K562 (cell line): ENCODE measurements around the gene ADSS1.

Source experiments
- BRF1 ChIP-seq: IDR thresholded peaks from 3 replicates; pipeline ENCODE4 v1.6.1; 2011; ENCODE audit warnings: borderline replicate concordance, mild to moderate bottlenecking; ENCODE audit not compliant: insufficient read length; ENCODE audit errors: extremely low read depth
- EP300 ChIP-seq: IDR thresholded peaks from 2 replicates; pipeline ENCODE4 v1.6.1; 2012; ENCODE audit warnings: low read length, improper control_type of control experiment
- FOXJ3 ChIP-seq: sonication (generic); formaldehyde crosslinking; IDR thresholded peaks from 2 replicates; pipeline ENCODE4 v1.4.0; 2020; ENCODE audit warnings: mild to moderate bottlenecking, missing genetic modification reagents
- FOXK2 ChIP-seq, 2 experiments: fragments of 450-650 bp; IDR thresholded peaks in 1 of 2; conservative IDR thresholded peaks in 1 of 2; 2 replicates each; pipeline ENCODE4 v1.6.1; 2016; ENCODE audit warnings: low read depth in 2 of 2, mild to moderate bottlenecking in 1 of 2
- FOXM1 ChIP-seq, 2 experiments: fragments of 450-650 bp in 1 of 2; sonication (generic) in 1 of 2; formaldehyde crosslinking in 1 of 2; IDR thresholded peaks; 2 replicates each; pipeline versions ENCODE4 v1.6.1 to v1.9.0; 2017 to 2022; ENCODE audit warnings: low read depth in 2 of 2, mild to moderate bottlenecking in 2 of 2, missing genetic modification reagents in 1 of 2, moderate library complexity in 1 of 2
- HMG20B ChIP-seq: fragments of 250-450 bp; sonication (Bioruptor Pico); IDR thresholded peaks from 2 replicates; pipeline ENCODE4 v1.5.0; 2021; ENCODE audit warnings: mild to moderate bottlenecking
- MAZ ChIP-seq, 2 experiments: fragments of 450-650 bp in 1 of 2; sonication (generic) in 1 of 2; formaldehyde crosslinking; IDR thresholded peaks in 1 of 2; conservative IDR thresholded peaks in 1 of 2; 2 replicates each; pipeline versions ENCODE4 v1.4.0 to v1.5.0; 2020; ENCODE audit warnings: mild to moderate bottlenecking in 1 of 2, missing genetic modification reagents in 1 of 2
- NR2C1 ChIP-seq, 2 experiments: fragments of 450-650 bp; IDR thresholded peaks; 2 replicates each; pipeline ENCODE4 v1.6.1; 2017; ENCODE audit warnings: mild to moderate bottlenecking in 2 of 2, antibody characterized with exemption in 1 of 2, inconsistent platforms in 1 of 2, missing compliant biosample characterization in 1 of 2, missing genetic modification characterization in 1 of 2
- SIN3B ChIP-seq: fragments of 450-650 bp; IDR thresholded peaks from 2 replicates; pipeline ENCODE4 v1.6.1; 2017; ENCODE audit warnings: low read depth, mild to moderate bottlenecking, moderate library complexity
- TBL1XR1 ChIP-seq, 2 experiments: IDR thresholded peaks; 2 replicates each; pipeline ENCODE4 v1.6.1; 2012; ENCODE audit warnings: improper control_type of control experiment in 2 of 2, low read length in 2 of 2, mild to moderate bottlenecking in 1 of 2
- ZNF512 ChIP-seq: IDR thresholded peaks from 2 replicates; pipeline ENCODE4 v1.6.1; 2016; ENCODE audit warnings: missing genetic modification characterization, missing compliant biosample characterization
- ZNF609 ChIP-seq: sonication (generic); formaldehyde crosslinking; IDR thresholded peaks from 2 replicates; pipeline ENCODE4 v1.8.1; 2023; ENCODE audit warnings: missing genetic modification reagents, mild to moderate bottlenecking, borderline replicate concordance
- ZNF639 ChIP-seq, 2 experiments: fragments of 200-800 bp in 1 of 2; sonication (Bioruptor generic) in 1 of 2; sonication (generic) in 1 of 2; formaldehyde crosslinking in 1 of 2; IDR thresholded peaks in 1 of 2; conservative IDR thresholded peaks in 1 of 2; 2 replicates each; pipeline versions ENCODE4 v1.5.0 to v1.6.1; 2016 to 2020; ENCODE audit warnings: missing compliant biosample characterization in 1 of 2, missing genetic modification characterization in 1 of 2, missing genetic modification reagents in 1 of 2

- TF ChIP-seq TBL1XR1 (IDR thresholded peaks at IDR 0.05; ENCODE audit: low read length in 2 of 2), result no peak
- no peak for TF ChIP-seq ZNF512 (tag)
- TF ChIP-seq FOXJ3 (CRISPR knock-in tag), result no peak
- TF ChIP-seq BRF1, result no peak
- no peak for TF ChIP-seq NR2C1 (IDR thresholded peaks at IDR 0.05)
- TF ChIP-seq NR2C1 (tag; IDR thresholded peaks at IDR 0.05), result no peak
- no peak for TF ChIP-seq FOXM1 (IDR thresholded peaks at IDR 0.05; ENCODE audit: low read depth)
- no peak for TF ChIP-seq FOXM1 (CRISPR knock-in tag; IDR thresholded peaks at IDR 0.05; ENCODE audit: low read depth)
- no peak for TF ChIP-seq FOXK2 (conservative IDR thresholded peaks at IDR 0.05 in 1 of 2, IDR thresholded peaks at IDR 0.05 in 1 of 2; ENCODE audit: low read depth in 2 of 2)
- no peak for TF ChIP-seq EP300
- no peak for TF ChIP-seq MAZ (CRISPR knock-in tag; conservative IDR thresholded peaks at IDR 0.05 in 1 of 2, IDR thresholded peaks at IDR 0.05 in 1 of 2)
- no peak for TF ChIP-seq ZNF639 (CRISPR knock-in tag; conservative IDR thresholded peaks at IDR 0.05 in 1 of 2, IDR thresholded peaks at IDR 0.05 in 1 of 2)
- no peak for TF ChIP-seq ZNF609
- no peak for TF ChIP-seq SIN3B
- no peak for TF ChIP-seq HMG20B
These were observed 9.1 kb downstream of the ADSS1 start for GRCh38 chr14:104732931-104733681.
